ENCODE results near the gene AQR.

Gene AQR

GRCh38 chr15:34883042-34883441 is 86.5 kb downstream of the AQR start:
- intact Hi-C loops (cut with DNase I; ENCODE audit: low total_unique reads) = no loop called here
- H3K36me3 ChIP-seq = peaks cover 51 to 63% (median 55%) of the 10 kb centered on the region in 3 donors
- no peak for TF ChIP-seq CTCF (IDR thresholded peaks at IDR 0.05)

GRCh38 chr15:34879107-34879506 is 90.4 kb downstream of the AQR start:
- Histone ChIP-seq H3K27me3 (no peaks in the 10 kb centered on the region), H3K4me3 (no peak overlapping the region), H3K27ac (no peak overlapping the region), H3K9me3 (no peaks in the 10 kb centered on the region), H3K4me1 (no peaks in the 10 kb centered on the region), H3K36me3 (peaks cover 48 to 57% (median 55%) of the 10 kb centered on the region in 3 donors)
- TF ChIP-seq CTCF (IDR thresholded peaks at IDR 0.05) = no peak
- DNase-seq = no peak
- intact Hi-C loops (cut with DNase I; ENCODE audit: low total_unique reads) = no loop called here

More at GRCh38 chr15:34883042-34883441, 86.5 kb downstream of the AQR start:
- Histone ChIP-seq H3K27me3 (no peaks in the 10 kb centered on the region), H3K4me1 (no peaks in the 10 kb centered on the region), H3K4me3 (no peak overlapping the region), H3K9me3 (no peaks in the 10 kb centered on the region), H3K27ac (no peak overlapping the region)
- no peak for DNase-seq

GRCh38 chr15:34876640-34877039 is 92.9 kb downstream of the AQR start:
- no peaks in the 10 kb centered on the region for H3K27me3 ChIP-seq
- H3K27ac ChIP-seq = no peak overlapping the region
- intact Hi-C loops (cut with DNase I; ENCODE audit: low total_unique reads) = no loop called here
- H3K9me3 ChIP-seq = no peaks in the 10 kb centered on the region
- H3K36me3 ChIP-seq = peaks cover 39 to 45% (median 39%) of the 10 kb centered on the region in 3 donors
- H3K4me1 ChIP-seq = no peaks in the 10 kb centered on the region
- no peak for TF ChIP-seq CTCF (IDR thresholded peaks at IDR 0.05)
- DNase-seq = no peak
- no peak overlapping the region for H3K4me3 ChIP-seq

GRCh38 chr15:34869110-34869509 is 100.4 kb downstream of the AQR start:
- Histone ChIP-seq H3K4me3 (no peak overlapping the region), H3K36me3 (peaks cover 16 to 45% (median 36%) of the 10 kb centered on the region in 3 donors), H3K27me3 (no peaks in the 10 kb centered on the region), H3K4me1 (no peaks in the 10 kb centered on the region), H3K9me3 (no peaks in the 10 kb centered on the region), H3K27ac (no peak overlapping the region)
- TF ChIP-seq CTCF (IDR thresholded peaks at IDR 0.05) = no peak
- intact Hi-C loops (cut with DNase I; ENCODE audit: low total_unique reads) = no loop called here
- no peak for DNase-seq

GRCh38 chr15:34865531-34865930 is 104.0 kb downstream of the AQR start:
- DNase-seq = no peak

More at GRCh38 chr15:34865531-34865930, 104.0 kb downstream of the AQR start:
- intact Hi-C loops (cut with DNase I; ENCODE audit: low total_unique reads) = no loop called here
- Histone ChIP-seq H3K36me3 (peaks cover 28 to 50% (median 48%) of the 10 kb centered on the region in 3 donors), H3K27me3 (no peaks in the 10 kb centered on the region), H3K4me1 (no peaks in the 10 kb centered on the region), H3K4me3 (no peak overlapping the region), H3K9me3 (no peaks in the 10 kb centered on the region), H3K27ac (no peak overlapping the region)
- TF ChIP-seq CTCF (IDR thresholded peaks at IDR 0.05) = no peak

Data from tibial artery (tissue), 4 donors.